ENCODE results near the gene VASH1. TPM values are rescaled to one million over a fixed set of nuclear protein-coding genes. Genes with fewer than 3 reads are reported as not detected.
"Not testable (repeated sequence)": the region's sequence is repeated elsewhere in the genome, so short reads cannot be mapped to it uniquely, and the experiment has no call there.

VASH1 gene
- total RNA-seq, 4 donors from 2014 or later = 3.6 to 23.4 (median 16.4) TPM

- no peak for TF ChIP-seq CTCF (IDR thresholded peaks at IDR 0.05)
- no peak for TF ChIP-seq POLR2A (IDR thresholded peaks at IDR 0.05)
- Histone ChIP-seq H3K9me3 (no peaks in the 10 kb centered on the region), H3K4me1 (no peaks in the 10 kb centered on the region), H3K27ac (no peak overlapping the region), H3K4me3 (no peak overlapping the region), H3K36me3 (no peaks in the 10 kb centered on the region), H3K27me3 (no peaks in the 10 kb centered on the region)
- no peak for DNase-seq
- intact Hi-C loops (cut with DNase I; ENCODE audit: low total_unique reads) = no loop called here
These were observed 31.2 kb upstream of the VASH1 start for GRCh38 chr14:76729953-76730505.

GRCh38 chr14:76734501-76734900 is 26.8 kb upstream of the VASH1 start:
- H3K36me3 ChIP-seq; H3K27me3 ChIP-seq; H3K4me1 ChIP-seq; DNase-seq; H3K27ac ChIP-seq; H3K4me3 ChIP-seq; H3K9me3 ChIP-seq; intact Hi-C loops (cut with DNase I; ENCODE audit: low total_unique reads): not testable (repeated sequence)

- no peak overlapping the region for H3K4me3 ChIP-seq
- intact Hi-C loops (cut with DNase I; ENCODE audit: low total_unique reads) = no loop called here
- TF ChIP-seq POLR2A (IDR thresholded peaks at IDR 0.05) = no peak
- TF ChIP-seq CTCF (IDR thresholded peaks at IDR 0.05) = no peak
These were observed 24.8 kb upstream of the VASH1 start for GRCh38 chr14:76736514-76736913.

DNA sequence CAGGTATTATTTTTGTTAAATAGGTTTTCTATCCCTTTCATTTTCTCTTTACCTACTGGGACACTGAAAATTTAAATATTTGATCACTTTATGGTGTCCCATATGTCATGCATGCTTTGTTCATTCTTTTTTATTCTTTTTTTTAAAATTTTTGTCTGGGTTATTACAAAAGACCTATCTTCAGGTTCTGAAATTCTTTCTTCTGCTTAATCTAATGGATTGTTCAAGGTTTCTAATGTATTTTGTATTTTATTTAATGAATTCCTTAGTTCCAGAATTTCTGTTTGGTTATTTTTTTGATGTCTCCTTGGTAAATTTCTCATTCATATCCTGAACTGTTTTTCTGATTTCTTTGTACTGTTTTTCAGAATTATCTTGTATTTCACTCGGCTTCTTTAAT is 20.2 kb upstream of the VASH1 start:
- Histone ChIP-seq H3K27me3 (no peaks in the 10 kb centered on the region), H3K4me3 (no peak overlapping the region), H3K4me1 (no peaks in the 10 kb centered on the region), H3K27ac (no peak overlapping the region), H3K9me3 (peaks cover 0 to 18% of the 10 kb centered on the region in 2 donors), H3K36me3 (no peaks in the 10 kb centered on the region)
- intact Hi-C loops (cut with DNase I; ENCODE audit: low total_unique reads) = no loop called here
- no peak for DNase-seq
- no peak for TF ChIP-seq POLR2A (IDR thresholded peaks at IDR 0.05)

More at GRCh38 chr14:76736514-76736913, 24.8 kb upstream of the VASH1 start:
- no peaks in the 10 kb centered on the region for H3K36me3 ChIP-seq
- DNase-seq = no peak
- H3K27me3 ChIP-seq = no peaks in the 10 kb centered on the region
- no peaks in the 10 kb centered on the region for H3K4me1 ChIP-seq
- no peak overlapping the region for H3K27ac ChIP-seq
- peaks cover 0 to 18% of the 10 kb centered on the region in 2 donors for H3K9me3 ChIP-seq

GRCh38 chr14:76742185-76742584 is 19.1 kb upstream of the VASH1 start:
- no peak for DNase-seq
- H3K27ac ChIP-seq = no peak overlapping the region
- no peak overlapping the region for H3K4me3 ChIP-seq
- no peaks in the 10 kb centered on the region for H3K36me3 ChIP-seq
- intact Hi-C loops (cut with DNase I; ENCODE audit: low total_unique reads) = no loop called here
- TF ChIP-seq CTCF (IDR thresholded peaks at IDR 0.05) (no peak), POLR2A (IDR thresholded peaks at IDR 0.05) (no peak)
- no peaks in the 10 kb centered on the region for H3K27me3 ChIP-seq
- peaks cover 0 to 17% of the 10 kb centered on the region in 2 donors for H3K9me3 ChIP-seq
- no peaks in the 10 kb centered on the region for H3K4me1 ChIP-seq

GRCh38 chr14:76742966-76743365 is 18.3 kb upstream of the VASH1 start:
- DNase-seq = no peak
- H3K4me3 ChIP-seq = no peak overlapping the region
- TF ChIP-seq POLR2A (IDR thresholded peaks at IDR 0.05) (no peak), CTCF (IDR thresholded peaks at IDR 0.05) (no peak)
- H3K4me1 ChIP-seq = no peaks in the 10 kb centered on the region
- no peaks in the 10 kb centered on the region for H3K27me3 ChIP-seq
- intact Hi-C loops (cut with DNase I; ENCODE audit: low total_unique reads) = no loop called here
- H3K36me3 ChIP-seq = no peaks in the 10 kb centered on the region
- H3K9me3 ChIP-seq = peaks cover 0 to 11% of the 10 kb centered on the region in 2 donors
- H3K27ac ChIP-seq = no peak overlapping the region
